GM12875 (cell line): ENCODE data around the gene NF1.
A peak's percentile ranks its signal among the peaks of the same experiment; 100 is the strongest.

Source experiments
- H3K4me3 ChIP-seq: one replicate; pipeline ENCODE4 v1.5.1; 2011; ENCODE audit warnings: low read depth, low read length, control low read depth
- TF ChIP-seq, protein P1 (sequence below): IDR thresholded peaks from 2 replicates; pipeline ENCODE4 v1.5.1; 2011; ENCODE audit warnings: low read depth, mild to moderate bottlenecking, control low read depth, inconsistent platforms, low read length, moderate library complexity, borderline replicate concordance; ENCODE audit not compliant: insufficient read depth

NF1 gene

DNA sequence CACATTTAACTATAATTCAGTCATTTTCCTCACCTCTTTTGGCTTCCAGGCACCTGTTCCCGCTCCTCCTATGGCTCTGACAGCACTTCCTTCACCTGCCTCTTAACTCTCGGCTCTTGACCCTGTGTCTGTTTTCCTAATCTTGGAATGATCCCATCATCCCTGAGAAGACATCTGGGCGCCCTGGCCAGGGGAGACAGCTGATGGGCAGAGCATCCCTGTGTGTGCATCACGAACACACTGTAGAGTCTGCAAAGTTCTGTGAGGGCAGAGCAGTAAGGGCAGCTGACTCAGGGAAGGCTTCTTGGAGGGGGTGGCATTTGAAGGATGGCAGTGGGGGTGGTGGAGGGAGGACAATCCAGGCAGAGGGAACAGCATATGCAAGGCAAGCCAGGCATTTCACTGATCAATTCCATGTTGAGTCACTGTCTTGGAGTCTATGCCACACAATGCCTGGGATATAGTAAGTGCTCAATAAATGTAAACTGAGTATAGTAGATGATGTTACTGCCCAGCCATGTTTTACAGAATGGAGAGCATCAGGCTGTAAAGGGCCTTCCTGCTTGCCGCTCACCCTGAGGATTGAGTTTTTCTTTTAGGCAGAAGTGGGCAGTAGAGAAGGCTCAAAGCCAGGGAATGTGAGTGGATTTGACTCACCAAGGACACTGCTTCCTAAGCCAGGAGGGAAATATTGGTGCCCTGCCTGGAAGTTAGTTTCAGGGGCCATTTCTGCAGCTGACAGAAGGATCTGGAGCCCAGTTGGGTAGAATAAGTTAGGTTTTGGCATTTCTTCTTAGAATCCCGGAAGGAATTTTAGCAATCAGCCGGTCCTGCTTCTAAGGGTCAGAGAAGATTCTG lies 290.9 kb downstream of the NF1 start:
- TF ChIP-seq, protein P1, sequence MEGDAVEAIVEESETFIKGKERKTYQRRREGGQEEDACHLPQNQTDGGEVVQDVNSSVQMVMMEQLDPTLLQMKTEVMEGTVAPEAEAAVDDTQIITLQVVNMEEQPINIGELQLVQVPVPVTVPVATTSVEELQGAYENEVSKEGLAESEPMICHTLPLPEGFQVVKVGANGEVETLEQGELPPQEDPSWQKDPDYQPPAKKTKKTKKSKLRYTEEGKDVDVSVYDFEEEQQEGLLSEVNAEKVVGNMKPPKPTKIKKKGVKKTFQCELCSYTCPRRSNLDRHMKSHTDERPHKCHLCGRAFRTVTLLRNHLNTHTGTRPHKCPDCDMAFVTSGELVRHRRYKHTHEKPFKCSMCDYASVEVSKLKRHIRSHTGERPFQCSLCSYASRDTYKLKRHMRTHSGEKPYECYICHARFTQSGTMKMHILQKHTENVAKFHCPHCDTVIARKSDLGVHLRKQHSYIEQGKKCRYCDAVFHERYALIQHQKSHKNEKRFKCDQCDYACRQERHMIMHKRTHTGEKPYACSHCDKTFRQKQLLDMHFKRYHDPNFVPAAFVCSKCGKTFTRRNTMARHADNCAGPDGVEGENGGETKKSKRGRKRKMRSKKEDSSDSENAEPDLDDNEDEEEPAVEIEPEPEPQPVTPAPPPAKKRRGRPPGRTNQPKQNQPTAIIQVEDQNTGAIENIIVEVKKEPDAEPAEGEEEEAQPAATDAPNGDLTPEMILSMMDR: no peak
- H3K4me3 ChIP-seq: no peak overlapping the region

DNA sequence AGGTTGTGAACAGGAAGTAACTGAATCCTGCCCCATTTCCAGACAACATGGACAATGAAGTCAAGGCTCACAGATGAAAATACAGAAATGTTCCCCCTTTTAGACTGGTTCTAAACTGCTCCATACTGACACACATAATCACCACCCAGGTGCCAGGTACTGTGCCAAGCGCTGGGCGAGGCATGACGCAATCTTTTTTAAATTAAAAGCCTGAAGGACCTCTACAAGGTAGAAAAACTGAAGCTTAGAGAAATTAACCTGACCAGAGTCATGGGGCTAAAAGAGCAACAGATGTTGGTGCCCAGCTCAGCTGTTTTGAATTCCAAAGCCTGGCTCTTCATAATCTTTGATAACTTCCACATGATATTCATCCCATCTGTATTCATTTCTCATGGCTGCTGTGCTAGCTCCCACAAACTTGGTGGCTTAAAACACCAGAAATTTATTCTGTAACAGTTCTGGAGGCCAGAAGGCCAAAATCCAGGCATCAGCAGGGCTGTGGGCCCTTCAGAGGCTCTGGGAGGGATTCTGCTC lies 291.8 kb downstream of the NF1 start:
- no peak overlapping the region for H3K4me3 ChIP-seq
- TF ChIP-seq, protein P1: no peak

DNA sequence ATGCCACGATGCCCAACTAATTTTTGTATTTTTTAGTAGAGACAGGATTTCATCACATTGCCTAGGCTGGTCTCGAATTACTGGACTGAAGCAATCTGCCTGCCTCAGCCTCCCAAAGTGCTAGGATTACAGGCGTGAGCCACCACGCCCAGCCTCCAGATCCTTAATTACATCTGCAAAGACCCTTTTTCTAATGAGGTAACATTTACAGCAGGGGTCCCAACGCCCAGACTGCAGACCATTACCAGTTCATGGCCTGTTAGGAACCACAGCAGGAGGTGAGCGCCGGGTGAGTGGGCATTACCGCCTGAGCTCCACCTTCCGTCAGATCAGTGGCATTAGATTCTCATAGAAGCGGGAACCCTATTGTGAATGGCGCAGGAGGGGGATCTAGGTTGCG lies 292.7 kb downstream of the NF1 start:
- no peak overlapping the region for H3K4me3 ChIP-seq
- TF ChIP-seq, protein P1: no peak

DNA sequence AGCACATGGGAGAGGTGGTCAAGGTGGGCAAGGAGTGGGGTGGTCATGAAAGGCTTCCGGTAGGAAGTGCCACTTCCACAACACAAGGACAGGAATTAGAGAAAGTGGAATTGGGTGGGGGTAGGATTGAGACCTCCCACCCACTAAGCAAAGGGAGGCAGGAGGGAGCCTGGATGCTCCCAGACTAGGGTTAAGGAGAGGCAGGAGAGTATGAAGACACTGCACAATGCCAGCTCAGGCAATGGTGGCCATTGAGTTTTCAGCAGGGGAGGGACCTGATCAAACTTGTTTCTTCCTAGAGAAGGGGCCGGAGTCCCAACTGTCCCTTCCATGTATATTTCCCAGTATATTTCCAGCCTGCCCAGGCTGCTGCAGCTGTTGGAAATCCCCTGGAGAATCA lies 293.6 kb downstream of the NF1 start:
- TF ChIP-seq, protein P1: no peak
- no peak overlapping the region for H3K4me3 ChIP-seq

DNA sequence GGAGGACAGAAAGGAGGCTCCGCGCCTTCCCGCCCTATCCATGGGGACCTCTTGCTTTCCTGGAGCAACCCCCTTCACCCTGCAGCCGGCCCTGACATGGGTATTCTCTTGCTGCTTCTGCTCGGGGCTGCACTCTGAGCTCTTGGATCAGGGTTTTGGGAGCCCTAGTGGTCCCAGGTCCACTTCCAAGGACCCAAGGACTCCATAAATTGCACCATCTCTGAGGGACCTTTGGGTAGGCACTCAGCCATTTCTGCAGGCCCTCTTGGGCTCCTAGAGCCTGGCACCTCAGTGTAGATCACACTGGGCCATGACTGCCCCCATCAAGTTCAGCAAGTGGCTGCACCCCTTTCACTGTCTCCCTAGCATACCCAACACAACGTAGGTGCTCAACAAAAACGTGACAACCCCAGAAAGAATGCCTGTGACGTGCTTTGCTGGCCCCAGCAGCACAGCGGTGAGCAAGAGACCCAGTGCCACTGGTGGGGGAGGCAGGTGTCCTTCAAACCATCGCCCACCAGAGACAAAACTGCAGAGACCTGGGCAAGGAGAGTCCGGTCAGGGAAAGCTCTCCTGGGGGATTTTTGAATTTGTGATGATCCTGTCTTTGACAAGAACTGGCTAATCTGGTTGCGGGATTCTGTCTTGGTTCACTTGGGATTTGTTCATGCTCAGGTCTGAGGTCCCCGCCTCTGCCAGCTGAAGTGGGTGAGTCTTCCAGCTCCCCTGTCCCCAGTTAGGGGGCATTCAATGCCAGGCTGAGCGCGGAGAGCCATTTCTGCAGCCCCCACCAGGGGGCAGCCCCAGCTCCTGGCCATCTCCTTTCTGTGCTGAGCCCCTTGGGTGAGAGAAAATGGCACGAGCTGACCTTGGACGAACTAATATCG lies 294.2 kb downstream of the NF1 start:
- H3K4me3 ChIP-seq: no peak overlapping the region
- TF ChIP-seq, protein P1: peak; percentile 93

DNA sequence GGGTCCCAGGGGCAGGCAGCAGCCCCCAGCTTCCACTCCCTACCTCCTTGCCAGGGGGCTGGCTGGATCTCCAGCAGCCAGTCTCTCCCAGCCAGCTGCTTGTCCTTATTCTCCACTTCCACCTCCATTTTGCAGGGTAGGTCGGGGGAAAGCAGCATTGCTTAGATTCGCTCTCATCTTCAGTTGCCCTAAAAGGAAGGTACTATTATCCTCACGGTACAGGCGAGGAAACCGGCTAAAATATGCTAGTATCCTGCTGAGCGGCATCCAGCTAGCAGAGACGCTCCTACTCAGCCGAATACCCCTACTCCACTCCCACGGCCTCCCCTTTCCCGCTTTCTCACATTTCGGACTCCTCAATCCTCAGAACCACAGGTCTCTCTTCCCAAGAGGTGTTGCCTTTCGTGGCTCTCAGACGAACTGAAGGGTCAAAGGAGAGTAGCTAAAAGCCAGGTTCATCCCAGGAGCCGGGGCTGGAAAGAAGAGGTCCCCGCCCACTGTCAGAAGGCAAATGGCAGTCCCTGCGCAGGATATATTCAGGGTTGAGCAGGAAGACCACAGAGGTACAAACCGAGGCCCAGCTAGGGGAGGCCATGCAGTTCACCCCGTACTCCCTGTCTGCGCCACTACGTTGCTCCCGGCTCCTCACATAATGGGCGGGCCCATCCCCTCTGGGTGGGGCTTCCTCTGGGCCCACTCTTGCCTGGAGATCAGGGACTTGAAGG lies 295.0 kb downstream of the NF1 start:
- no peak overlapping the region for H3K4me3 ChIP-seq
- TF ChIP-seq, protein P1: no peak
